Liver (tissue), 9 donors: ENCODE data around the gene PARP12. TPM values are rescaled to one million over a fixed set of nuclear protein-coding genes. Genes with fewer than 3 reads are reported as not detected.

Experiments used
- DNase-seq: peaks from one replicate; pipeline ENCODE4 v3.0.0-alpha.2; 2017; ENCODE audit warnings: low spot score
- H3K27ac ChIP-seq, 2 donors: one replicate each; pipeline ENCODE4 v1.7.0; 2013; ENCODE audit warnings: inconsistent platforms in 2 of 2, low read length in 2 of 2, control low read depth in 1 of 2, low read depth in 1 of 2, mild to moderate bottlenecking in 1 of 2
- H3K27me3 ChIP-seq, 4 donors: one replicate each; pipeline versions ENCODE4 v1.6.1 to v1.7.0; 2013; ENCODE audit warnings: low read length in 3 of 4, inconsistent platforms in 1 of 4, mild to moderate bottlenecking in 1 of 4, moderate library complexity in 1 of 4; ENCODE audit not compliant: control insufficient read depth in 4 of 4, insufficient read depth in 4 of 4
- H3K36me3 ChIP-seq, 4 donors: one replicate each; pipeline versions ENCODE4 v1.6.1 to v1.7.0; 2013; ENCODE audit warnings: low read length in 3 of 4, mild to moderate bottlenecking in 3 of 4, low read depth in 1 of 4, moderate library complexity in 1 of 4; ENCODE audit not compliant: control insufficient read depth in 4 of 4, insufficient read depth in 3 of 4
- H3K4me1 ChIP-seq, 4 donors: one replicate each; pipeline versions ENCODE4 v1.6.1 to v1.7.0; 2013; ENCODE audit warnings: low read length in 3 of 4, mild to moderate bottlenecking in 3 of 4, moderate library complexity in 1 of 4; ENCODE audit not compliant: control insufficient read depth in 4 of 4, insufficient read depth in 4 of 4
- H3K4me3 ChIP-seq, 3 donors: one replicate each; pipeline versions ENCODE4 v1.6.1 to v1.7.0; 2013; ENCODE audit warnings: low read length in 3 of 3, control low read depth in 1 of 3, low read depth in 1 of 3, mild to moderate bottlenecking in 1 of 3
- H3K9ac ChIP-seq, 2 donors: one replicate each; pipeline ENCODE4 v1.7.0; 2013; ENCODE audit warnings: low read length in 2 of 2, mild to moderate bottlenecking in 2 of 2, moderate library complexity in 2 of 2, control low read depth in 1 of 2, low read depth in 1 of 2
- H3K9me3 ChIP-seq, 4 donors: one replicate each; pipeline versions ENCODE4 v1.6.1 to v1.7.0; 2013; ENCODE audit warnings: low read length in 3 of 4; ENCODE audit not compliant: control insufficient read depth in 4 of 4
- CTCF ChIP-seq: fragments of 150-350 bp; IDR thresholded peaks from 2 replicates; pipeline ENCODE4 v1.5.1; 2017; ENCODE audit warnings: improper control_type of control experiment, low read depth, low read length; ENCODE audit not compliant: missing input control
- EGR1 ChIP-seq, 2 donors: IDR thresholded peaks; 2 replicates each; pipeline ENCODE4 v1.6.1; 2016 to 2018; ENCODE audit warnings: antibody characterized with exemption in 2 of 2, low read depth in 2 of 2
- FOXA1 ChIP-seq: IDR thresholded peaks from 2 replicates; pipeline ENCODE4 v1.6.1; 2016; ENCODE audit warnings: antibody characterized with exemption
- FOXA2 ChIP-seq: IDR thresholded peaks from 2 replicates; pipeline ENCODE4 v1.6.1; 2016; ENCODE audit warnings: antibody characterized with exemption
- HNF4A ChIP-seq, 2 donors: conservative IDR thresholded peaks; 2 replicates each; pipeline ENCODE4 v1.6.1; 2016; ENCODE audit warnings: antibody characterized with exemption in 2 of 2, mild to moderate bottlenecking in 2 of 2
- HNF4G ChIP-seq: IDR thresholded peaks from 2 replicates; pipeline ENCODE4 v1.6.1; 2016; ENCODE audit warnings: antibody characterized with exemption
- JUND ChIP-seq, 2 donors: IDR thresholded peaks; 2 replicates each; pipeline ENCODE4 v1.6.1; 2016; ENCODE audit warnings: antibody characterized with exemption in 2 of 2
- MAX ChIP-seq: IDR thresholded peaks from 2 replicates; pipeline ENCODE4 v1.6.1; 2016; ENCODE audit warnings: antibody characterized with exemption
- NR2F2 ChIP-seq: IDR thresholded peaks from 2 replicates; pipeline ENCODE4 v1.6.1; 2016; ENCODE audit warnings: antibody characterized with exemption
- RAD21 ChIP-seq, 2 donors: IDR thresholded peaks; 2 replicates each; pipeline ENCODE4 v1.6.1; 2016; ENCODE audit warnings: antibody characterized with exemption in 2 of 2, mild to moderate bottlenecking in 2 of 2
- RXRA ChIP-seq, 2 donors: IDR thresholded peaks; 2 replicates each; pipeline ENCODE4 v1.6.1; 2017 to 2018; ENCODE audit warnings: antibody characterized with exemption in 2 of 2, mild to moderate bottlenecking in 1 of 2
- SP1 ChIP-seq: IDR thresholded peaks from 2 replicates; pipeline ENCODE4 v1.6.1; 2018; ENCODE audit warnings: antibody characterized with exemption, mild to moderate bottlenecking
- TAF1 ChIP-seq: conservative IDR thresholded peaks from 2 replicates; pipeline ENCODE4 v1.6.1; 2016; ENCODE audit warnings: antibody characterized with exemption, mild to moderate bottlenecking
- YY1 ChIP-seq: IDR thresholded peaks from 2 replicates; pipeline ENCODE4 v1.6.1; 2016; ENCODE audit warnings: antibody characterized with exemption, mild to moderate bottlenecking
- WGBS: extraction: QIAGEN DNeasy Blood & Tissue Kit; methylation state at CpG from one replicate; pipeline ENCODE4 v1.1.7; 2013; 5-methylcytosine and 5-hydroxymethylcytosine counted together
- polyA plus RNA-seq, 2 donors: library from polyadenylated mRNA; stranded (reverse) in 1 of 2; unstranded in 1 of 2; fragments of 200-250 nt in 1 of 2; fragments of >200 nt in 1 of 2; fragmentation: Nextera tagmentation in 1 of 2; extraction: Ambion mirVana in 1 of 2; gene quantifications; one replicate each; pipeline versions ENCODE4 v1.2.1 to v1.2.3, GENCODE V29; 2013 to 2015
- total RNA-seq, 2 donors: library from RNA; depleted of rRNA; stranded (reverse); fragments of >200 nt; gene quantifications; one replicate each; pipeline ENCODE4 v1.2.3, GENCODE V29; 2014
- TF ChIP-seq, protein P1 (sequence below): IDR thresholded peaks from 2 replicates; pipeline ENCODE4 v1.6.1; 2016; ENCODE audit warnings: antibody characterized with exemption
- TF ChIP-seq, protein P2 (sequence below): IDR thresholded peaks from 2 replicates; pipeline ENCODE4 v1.6.1; 2016; ENCODE audit warnings: antibody characterized with exemption, mild to moderate bottlenecking
- donor health status: healthy.
- donor health status: healthy.
- donor health status: healthy.
- donor health status: healthy.
- donor health status: healthy.

The PARP12 gene
- total and polyA plus RNA-seq, 4 donors = 13.3 to 32.7 (median 19.8) TPM

DNA sequence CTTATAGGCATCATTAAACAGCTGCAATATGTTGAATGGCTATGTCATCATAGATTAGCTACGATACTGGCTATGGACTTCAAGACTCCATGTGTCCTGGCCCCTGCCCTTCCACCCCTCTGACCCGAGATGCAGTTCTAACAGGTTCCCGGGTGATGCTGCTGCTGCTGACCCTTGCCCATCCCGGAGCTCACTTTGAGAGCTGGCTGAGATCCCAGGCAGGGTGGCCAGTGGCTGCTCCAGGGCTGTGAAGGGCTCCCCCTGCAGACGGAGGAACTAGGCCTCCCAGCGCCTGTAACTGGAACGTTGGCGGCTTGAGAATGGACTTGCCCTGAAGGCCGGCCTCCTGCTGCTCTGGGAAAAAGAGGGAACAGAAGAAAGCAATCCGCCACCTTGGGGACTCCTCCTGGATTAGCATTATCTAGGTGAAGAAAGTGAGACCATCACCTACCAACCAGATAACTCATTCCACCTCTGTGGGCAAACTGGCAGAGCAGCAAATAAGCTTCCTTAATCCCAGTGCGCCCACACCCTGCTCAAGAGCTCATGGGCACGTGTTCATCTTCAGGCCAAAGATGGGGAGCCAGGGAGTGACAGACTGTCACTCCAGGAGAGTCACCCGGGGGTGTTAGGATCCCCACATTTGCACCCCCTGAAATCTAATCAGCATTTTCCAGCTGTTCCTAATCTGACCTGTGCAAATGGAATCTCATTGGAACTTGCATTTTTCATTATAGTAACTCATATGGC is 56.8 kb downstream of the PARP12 start:
- Histone ChIP-seq H3K9me3 (no peaks in the 10 kb centered on the region), H3K27me3 (no peaks in the 10 kb centered on the region), H3K9ac (no peak overlapping the region), H3K27ac (no peak overlapping the region), H3K4me1 (peaks cover 3 to 8% (median 6%) of the 10 kb centered on the region in 4 donors), H3K36me3 (no peaks in the 10 kb centered on the region), H3K4me3 (no peak overlapping the region)
- DNase-seq = peak; percentile 70
- TF ChIP-seq NR2F2 (peak; percentile 32), FOXA2 (no peak), JUND (IDR thresholded peaks at IDR 0.05) (no peak), RAD21 (IDR thresholded peaks at IDR 0.05) (peak; percentile 78 to 85), SP1 (peak; percentile 45), FOXA1 (no peak), HNF4A (conservative IDR thresholded peaks at IDR 0.05) (peak; percentile 68 to 74), RXRA (IDR thresholded peaks at IDR 0.05) (peak; percentile 61 to 62), CTCF (peak; percentile 51), YY1 (no peak)
- TF ChIP-seq, protein P1, sequence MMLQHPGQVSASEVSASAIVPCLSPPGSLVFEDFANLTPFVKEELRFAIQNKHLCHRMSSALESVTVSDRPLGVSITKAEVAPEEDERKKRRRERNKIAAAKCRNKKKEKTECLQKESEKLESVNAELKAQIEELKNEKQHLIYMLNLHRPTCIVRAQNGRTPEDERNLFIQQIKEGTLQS = no peak
- WGBS = 43% methylated on average over 13 of the region's 13 CpGs

DNA sequence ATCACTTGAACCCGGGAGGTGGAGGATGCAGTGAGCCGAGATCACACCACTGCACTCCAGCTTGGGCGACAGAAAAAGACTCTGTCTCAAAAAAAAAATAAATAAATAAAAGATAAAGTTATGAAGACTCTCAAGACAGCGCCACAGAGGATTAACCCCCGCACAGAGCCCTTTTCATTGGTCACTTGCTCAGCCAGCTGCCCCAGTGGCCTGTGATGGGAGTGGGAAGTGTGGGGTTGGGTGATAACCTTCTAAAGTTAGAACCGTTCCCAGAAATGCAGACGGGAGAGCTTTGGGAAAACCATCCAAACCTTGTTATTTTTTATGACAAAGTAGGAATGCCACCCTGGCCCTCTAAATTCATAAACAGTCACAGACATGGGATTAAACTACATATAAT is 57.4 kb downstream of the PARP12 start:
- no peaks in the 10 kb centered on the region for H3K27me3 ChIP-seq
- DNase-seq = no peak
- 81% methylated on average over 7 of the region's 7 CpGs for WGBS
- H3K36me3 ChIP-seq = no peaks in the 10 kb centered on the region
- H3K27ac ChIP-seq = no peak overlapping the region
- H3K4me1 ChIP-seq = peaks cover 3 to 8% (median 6%) of the 10 kb centered on the region in 4 donors
- H3K9ac ChIP-seq = no peak overlapping the region
- no peak overlapping the region for H3K4me3 ChIP-seq
- no peaks in the 10 kb centered on the region for H3K9me3 ChIP-seq
- TF ChIP-seq, protein P1 = no peak
- no peak for TF ChIP-seq HNF4A (conservative IDR thresholded peaks at IDR 0.05)
- TF ChIP-seq RXRA (IDR thresholded peaks at IDR 0.05) = no peak
- TF ChIP-seq RAD21 (IDR thresholded peaks at IDR 0.05) = no peak
- no peak for TF ChIP-seq FOXA2
- no peak for TF ChIP-seq EGR1 (IDR thresholded peaks at IDR 0.05; ENCODE audit: low read depth in 2 of 2)
- no peak for TF ChIP-seq TAF1
- TF ChIP-seq HNF4G = no peak
- TF ChIP-seq MAX = no peak

DNA sequence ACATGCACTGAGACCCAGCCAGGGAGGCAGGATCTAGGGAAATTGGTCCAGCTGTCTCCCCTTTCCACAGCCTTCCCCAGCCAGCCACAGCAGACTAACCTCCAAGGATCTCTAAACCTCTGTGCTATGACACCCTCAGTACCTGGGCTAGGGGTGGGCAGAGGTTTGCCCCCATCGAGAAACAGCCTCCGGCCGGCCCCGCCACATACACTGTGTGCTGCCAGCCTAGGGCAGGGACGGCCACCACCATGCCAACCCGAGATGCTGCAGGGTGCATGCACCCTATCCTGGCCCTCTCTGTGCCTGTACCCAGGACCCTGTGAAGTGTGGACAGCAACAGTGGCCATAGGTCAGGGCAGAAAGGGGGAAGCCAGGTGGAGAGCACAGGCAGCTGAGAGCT is 58.1 kb downstream of the PARP12 start:
- H3K4me3 ChIP-seq = no peak overlapping the region
- TF ChIP-seq CTCF (no peak), YY1 (no peak), FOXA1 (no peak)
- TF ChIP-seq, protein P2, sequence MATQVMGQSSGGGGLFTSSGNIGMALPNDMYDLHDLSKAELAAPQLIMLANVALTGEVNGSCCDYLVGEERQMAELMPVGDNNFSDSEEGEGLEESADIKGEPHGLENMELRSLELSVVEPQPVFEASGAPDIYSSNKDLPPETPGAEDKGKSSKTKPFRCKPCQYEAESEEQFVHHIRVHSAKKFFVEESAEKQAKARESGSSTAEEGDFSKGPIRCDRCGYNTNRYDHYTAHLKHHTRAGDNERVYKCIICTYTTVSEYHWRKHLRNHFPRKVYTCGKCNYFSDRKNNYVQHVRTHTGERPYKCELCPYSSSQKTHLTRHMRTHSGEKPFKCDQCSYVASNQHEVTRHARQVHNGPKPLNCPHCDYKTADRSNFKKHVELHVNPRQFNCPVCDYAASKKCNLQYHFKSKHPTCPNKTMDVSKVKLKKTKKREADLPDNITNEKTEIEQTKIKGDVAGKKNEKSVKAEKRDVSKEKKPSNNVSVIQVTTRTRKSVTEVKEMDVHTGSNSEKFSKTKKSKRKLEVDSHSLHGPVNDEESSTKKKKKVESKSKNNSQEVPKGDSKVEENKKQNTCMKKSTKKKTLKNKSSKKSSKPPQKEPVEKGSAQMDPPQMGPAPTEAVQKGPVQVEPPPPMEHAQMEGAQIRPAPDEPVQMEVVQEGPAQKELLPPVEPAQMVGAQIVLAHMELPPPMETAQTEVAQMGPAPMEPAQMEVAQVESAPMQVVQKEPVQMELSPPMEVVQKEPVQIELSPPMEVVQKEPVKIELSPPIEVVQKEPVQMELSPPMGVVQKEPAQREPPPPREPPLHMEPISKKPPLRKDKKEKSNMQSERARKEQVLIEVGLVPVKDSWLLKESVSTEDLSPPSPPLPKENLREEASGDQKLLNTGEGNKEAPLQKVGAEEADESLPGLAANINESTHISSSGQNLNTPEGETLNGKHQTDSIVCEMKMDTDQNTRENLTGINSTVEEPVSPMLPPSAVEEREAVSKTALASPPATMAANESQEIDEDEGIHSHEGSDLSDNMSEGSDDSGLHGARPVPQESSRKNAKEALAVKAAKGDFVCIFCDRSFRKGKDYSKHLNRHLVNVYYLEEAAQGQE = no peak
- 98% methylated on average over 6 of the region's 6 CpGs for WGBS
- peaks cover 3 to 8% (median 6%) of the 10 kb centered on the region in 4 donors for H3K4me1 ChIP-seq
- no peak overlapping the region for H3K27ac ChIP-seq
- no peaks in the 10 kb centered on the region for H3K36me3 ChIP-seq
- H3K27me3 ChIP-seq = no peaks in the 10 kb centered on the region
- H3K9ac ChIP-seq = no peak overlapping the region
- no peak for DNase-seq
- H3K9me3 ChIP-seq = no peaks in the 10 kb centered on the region
